H9 (cell line): ENCODE data around the gene HACD1. TPM values are rescaled to one million over a fixed set of nuclear protein-coding genes. Genes with fewer than 3 reads are reported as not detected.

Source experiments
- DNase-seq: peaks from one replicate; pipeline ENCODE4 v3.0.0-alpha.2; 2017
- H2AFZ ChIP-seq: one replicate; pipeline ENCODE4 v1.6.1; 2013; ENCODE audit warnings: mild to moderate bottlenecking, low read length, control low read depth, moderate library complexity
- H2AK5ac ChIP-seq: 2 replicates; pipeline ENCODE4 v1.6.1; 2013; ENCODE audit warnings: low read length, control low read depth, mixed read lengths; ENCODE audit not compliant: insufficient read length
- H2BK120ac ChIP-seq: one replicate; pipeline ENCODE4 v1.6.1; 2013; ENCODE audit warnings: low read depth, mild to moderate bottlenecking, low read length, control low read depth, inconsistent platforms; ENCODE audit not compliant: poor library complexity, severe bottlenecking
- H2BK12ac ChIP-seq: 2 replicates; pipeline ENCODE4 v1.6.1; 2013; ENCODE audit warnings: low read length, control low read depth, mixed read lengths, low read depth; ENCODE audit not compliant: insufficient read length
- H2BK15ac ChIP-seq: 2 replicates; pipeline ENCODE4 v1.6.1; 2013; ENCODE audit warnings: low read depth, low read length, control low read depth
- H2BK20ac ChIP-seq: one replicate; pipeline ENCODE4 v1.6.1; 2013; ENCODE audit warnings: low read depth, mild to moderate bottlenecking, low read length, control low read depth, inconsistent platforms; ENCODE audit not compliant: poor library complexity, severe bottlenecking
- H2BK5ac ChIP-seq: 2 replicates; pipeline ENCODE4 v1.6.1; 2013; ENCODE audit warnings: low read length, control low read depth, mixed read lengths; ENCODE audit not compliant: insufficient read length
- H3K14ac ChIP-seq: 2 replicates; pipeline ENCODE4 v1.6.1; 2013; ENCODE audit warnings: low read length, control low read depth; ENCODE audit not compliant: insufficient read depth
- H3K18ac ChIP-seq: 2 replicates; pipeline ENCODE4 v1.6.1; 2013; ENCODE audit warnings: low read depth, mild to moderate bottlenecking, mixed read lengths, low read length, control low read depth; ENCODE audit not compliant: insufficient read length
- H3K23ac ChIP-seq: 2 replicates; pipeline ENCODE4 v1.6.1; 2013; ENCODE audit warnings: low read length, control low read depth, mixed read lengths, low read depth; ENCODE audit not compliant: insufficient read length
- H3K23me2 ChIP-seq: 2 replicates; pipeline ENCODE4 v1.6.1; 2013; ENCODE audit warnings: low read depth, mild to moderate bottlenecking, mixed read lengths, low read length, control low read depth; ENCODE audit not compliant: insufficient read length, poor library complexity, severe bottlenecking
- H3K27ac ChIP-seq: 2 replicates; pipeline ENCODE4 v1.5.1; 2013; ENCODE audit warnings: low read length, control low read depth, mixed read lengths, low read depth; ENCODE audit not compliant: insufficient read length
- H3K27me3 ChIP-seq: 2 replicates; pipeline ENCODE4 v1.6.1; 2013; ENCODE audit warnings: low read length, control low read depth, inconsistent platforms; ENCODE audit not compliant: insufficient read depth
- H3K4ac ChIP-seq: 2 replicates; pipeline ENCODE4 v1.6.1; 2013; ENCODE audit warnings: low read depth, mild to moderate bottlenecking, control low read depth, inconsistent platforms, low read length, moderate library complexity
- H3K4me1 ChIP-seq: 2 replicates; pipeline ENCODE4 v1.6.1; 2013; ENCODE audit warnings: low read length, control low read depth, inconsistent platforms; ENCODE audit not compliant: insufficient read depth
- H3K4me2 ChIP-seq: 2 replicates; pipeline ENCODE4 v1.6.1; 2013; ENCODE audit warnings: low read length, control low read depth, mixed read lengths; ENCODE audit not compliant: insufficient read length, insufficient read depth
- H3K56ac ChIP-seq: 2 replicates; pipeline ENCODE4 v1.6.1; 2013; ENCODE audit warnings: low read depth, mild to moderate bottlenecking, mixed read lengths, low read length, control low read depth; ENCODE audit not compliant: insufficient read length
- H3K79me1 ChIP-seq: 2 replicates; pipeline ENCODE4 v1.6.1; 2013; ENCODE audit warnings: low read depth, mild to moderate bottlenecking, moderate library complexity, low read length, control low read depth, inconsistent platforms; ENCODE audit not compliant: insufficient read depth, poor library complexity, severe bottlenecking
- H3K79me2 ChIP-seq: 2 replicates; pipeline ENCODE4 v1.6.1; 2013; ENCODE audit warnings: low read length, control low read depth, inconsistent platforms; ENCODE audit not compliant: insufficient read depth
- H3K9ac ChIP-seq: 2 replicates; pipeline ENCODE4 v1.6.1; 2013; ENCODE audit warnings: low read length, control low read depth, mixed read lengths; ENCODE audit not compliant: insufficient read length; ENCODE audit errors: extremely low read depth
- H3K9me3 ChIP-seq: one replicate; pipeline ENCODE4 v1.6.1; 2013; ENCODE audit warnings: low read depth, low read length, inconsistent platforms; ENCODE audit not compliant: control insufficient read depth
- H3T11ph ChIP-seq: one replicate; pipeline ENCODE4 v1.6.1; 2013; ENCODE audit warnings: mild to moderate bottlenecking, low read length, control low read depth, inconsistent platforms
- H4K20me1 ChIP-seq: one replicate; pipeline ENCODE4 v1.6.1; 2013; ENCODE audit not compliant: control insufficient read depth, insufficient read length, insufficient read depth
- H4K5ac ChIP-seq: 2 replicates; pipeline ENCODE4 v1.6.1; 2013; ENCODE audit warnings: low read depth, mild to moderate bottlenecking, mixed read lengths, low read length, control low read depth; ENCODE audit not compliant: insufficient read length
- H4K8ac ChIP-seq: replicated peaks from 2 replicates; pipeline ENCODE4 v1.6.1; 2013; ENCODE audit warnings: low read length, control low read depth, mixed read lengths, low read depth; ENCODE audit not compliant: insufficient read length
- H4K91ac ChIP-seq: 2 replicates; pipeline ENCODE4 v1.6.1; 2013; ENCODE audit warnings: low read depth, mild to moderate bottlenecking, moderate library complexity, mixed read lengths, low read length, control low read depth; ENCODE audit not compliant: insufficient read length
- H3K27ac Mint-ChIP-seq, 3 experiments: 2 replicates in 2 of 3; 3 replicates in 1 of 3; pipeline ENCODE4 v1.8.0; 2020 to 2021; ENCODE audit warnings: mixed read lengths in 3 of 3, mild to moderate bottlenecking in 1 of 3, moderate library complexity in 1 of 3
- H3K27me3 Mint-ChIP-seq: 2 replicates; pipeline ENCODE4 v1.8.0; 2021; ENCODE audit warnings: low read depth, mild to moderate bottlenecking, moderate library complexity, mixed read lengths
- H3K36me3 Mint-ChIP-seq, 3 experiments: 2 replicates in 2 of 3; 3 replicates in 1 of 3; pipeline ENCODE4 v1.8.0; 2020 to 2021; ENCODE audit warnings: low read depth in 3 of 3, mixed read lengths in 3 of 3; ENCODE audit not compliant: insufficient read depth in 1 of 3
- H3K4me1 Mint-ChIP-seq, 2 experiments: 2 replicates each; pipeline ENCODE4 v1.8.0; 2020; ENCODE audit warnings: mixed read lengths in 2 of 2
- H3K4me3 Mint-ChIP-seq, 2 experiments: 2 replicates in 1 of 2; 3 replicates in 1 of 2; pipeline ENCODE4 v1.8.0; 2020 to 2021; ENCODE audit warnings: mild to moderate bottlenecking in 2 of 2, mixed read lengths in 2 of 2, moderate library complexity in 1 of 2
- H3K9me3 Mint-ChIP-seq, 2 experiments: 2 replicates in 1 of 2; 3 replicates in 1 of 2; pipeline ENCODE4 v1.8.0; 2020; ENCODE audit warnings: mild to moderate bottlenecking in 2 of 2, mixed read lengths in 2 of 2, moderate library complexity in 1 of 2
- WGBS: extraction: QIAGEN DNeasy Blood & Tissue Kit; methylation state at CpG from one replicate; pipeline ENCODE4 v1.1.7; 2013; ENCODE audit warnings: missing lambda C conversion rate, low lambda C conversion rate, mixed read lengths; ENCODE audit not compliant: insufficient read length; ENCODE audit errors: extremely low coverage; 5-methylcytosine and 5-hydroxymethylcytosine counted together
- total RNA-seq: library from RNA; stranded (reverse); gene quantifications from 2 replicates; pipeline ENCODE4 v1.2.1, GENCODE V29; 2021
- TF ChIP-seq, protein P1 (sequence below): fragments of 200-600 bp; sonication (generic); conservative IDR thresholded peaks from 3 replicates; pipeline ENCODE4 v1.8.0; 2021; ENCODE audit warnings: antibody characterized with exemption, mild to moderate bottlenecking

The HACD1 gene
- total RNA-seq, 1 experiment from 2014 or later, result 25.0 TPM

DNA sequence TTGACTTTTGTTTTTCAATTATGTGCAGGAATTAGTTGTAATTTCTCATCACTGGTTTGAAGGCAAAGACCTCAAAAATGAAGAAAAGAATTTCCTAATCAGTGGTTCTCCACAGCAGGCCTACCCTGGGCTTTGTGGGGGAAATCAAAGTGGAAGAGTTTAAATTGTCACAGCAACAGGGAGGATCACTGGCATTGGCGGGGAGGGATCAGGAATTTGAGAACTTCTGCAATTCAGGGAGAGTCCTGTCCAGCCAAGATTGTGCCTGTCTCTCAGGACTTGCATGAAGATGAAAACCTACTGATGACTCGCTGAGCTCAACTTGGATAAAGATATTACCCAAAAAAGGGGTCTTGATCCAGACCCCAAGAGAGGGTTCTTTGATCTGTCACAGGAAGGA is 70.1 kb downstream of the HACD1 start:
- no peak overlapping the region for H3K27ac Mint-ChIP-seq
- H3K14ac ChIP-seq, result no peak overlapping the region
- TF ChIP-seq, protein P1, sequence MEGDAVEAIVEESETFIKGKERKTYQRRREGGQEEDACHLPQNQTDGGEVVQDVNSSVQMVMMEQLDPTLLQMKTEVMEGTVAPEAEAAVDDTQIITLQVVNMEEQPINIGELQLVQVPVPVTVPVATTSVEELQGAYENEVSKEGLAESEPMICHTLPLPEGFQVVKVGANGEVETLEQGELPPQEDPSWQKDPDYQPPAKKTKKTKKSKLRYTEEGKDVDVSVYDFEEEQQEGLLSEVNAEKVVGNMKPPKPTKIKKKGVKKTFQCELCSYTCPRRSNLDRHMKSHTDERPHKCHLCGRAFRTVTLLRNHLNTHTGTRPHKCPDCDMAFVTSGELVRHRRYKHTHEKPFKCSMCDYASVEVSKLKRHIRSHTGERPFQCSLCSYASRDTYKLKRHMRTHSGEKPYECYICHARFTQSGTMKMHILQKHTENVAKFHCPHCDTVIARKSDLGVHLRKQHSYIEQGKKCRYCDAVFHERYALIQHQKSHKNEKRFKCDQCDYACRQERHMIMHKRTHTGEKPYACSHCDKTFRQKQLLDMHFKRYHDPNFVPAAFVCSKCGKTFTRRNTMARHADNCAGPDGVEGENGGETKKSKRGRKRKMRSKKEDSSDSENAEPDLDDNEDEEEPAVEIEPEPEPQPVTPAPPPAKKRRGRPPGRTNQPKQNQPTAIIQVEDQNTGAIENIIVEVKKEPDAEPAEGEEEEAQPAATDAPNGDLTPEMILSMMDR, result no peak
- no peak overlapping the region for H3K56ac ChIP-seq
- WGBS, result no CpG with 5 or more reads among the region's 2 CpGs
- H3K27me3 ChIP-seq, result no peaks in the 10 kb centered on the region
- no peak overlapping the region for H3K27ac ChIP-seq
- no peaks in the 10 kb centered on the region for H4K20me1 ChIP-seq
- no peaks in the 10 kb centered on the region for H3K9me3 ChIP-seq
- H3T11ph ChIP-seq, result no peak overlapping the region
- DNase-seq, result no peak
- H3K36me3 Mint-ChIP-seq, result peaks cover 3 to 4% (median 3%) of the 10 kb centered on the region in 3 experiments; a peak in 4 of 7 replicates
- peaks cover 4 to 5% of the 10 kb centered on the region in 2 experiments for H3K9me3 Mint-ChIP-seq
- no peak overlapping the region for H2BK5ac ChIP-seq
- H3K4me3 Mint-ChIP-seq, result no peak overlapping the region
- no peak overlapping the region for H3K4ac ChIP-seq
- no peak overlapping the region for H3K9ac ChIP-seq
- H3K4me1 Mint-ChIP-seq, result peaks cover 0 to 5% of the 10 kb centered on the region in 2 experiments; a peak in 1 of 4 replicates
- no peak overlapping the region for H2BK120ac ChIP-seq
- H3K79me2 ChIP-seq, result no peaks in the 10 kb centered on the region
- H2AFZ ChIP-seq, result no peak overlapping the region
- no peak overlapping the region for H3K23ac ChIP-seq
- H3K4me1 ChIP-seq, result no peaks in the 10 kb centered on the region
- no peak overlapping the region for H4K5ac ChIP-seq
- H3K79me1 ChIP-seq, result no peaks in the 10 kb centered on the region
- H3K27me3 Mint-ChIP-seq, result no peaks in the 10 kb centered on the region
- H4K91ac ChIP-seq, result no peak overlapping the region
- H2AK5ac ChIP-seq, result no peak overlapping the region
- no peak overlapping the region for H2BK12ac ChIP-seq
- no peak overlapping the region for H2BK20ac ChIP-seq
- no peaks in the 10 kb centered on the region for H3K23me2 ChIP-seq
- H2BK15ac ChIP-seq, result no peak overlapping the region
- no peak overlapping the region for H3K18ac ChIP-seq
- H4K8ac ChIP-seq, result no peak overlapping the region
- H3K4me2 ChIP-seq, result no peak overlapping the region
